Choroid plexus epithelial cell (primary cell): ENCODE measurements around the gene ZNF503.
A peak's percentile ranks its signal among the peaks of the same experiment; 100 is the strongest.

Experiments
- DNase-seq: peaks from one replicate; pipeline ENCODE4 v3.0.0-alpha.2; 2010; ENCODE audit warnings: low read depth
- H3K4me3 ChIP-seq: 2 replicates; pipeline ENCODE4 v1.5.1; 2011; ENCODE audit warnings: low read depth, mild to moderate bottlenecking, control low read depth, low read length, moderate library complexity
- CTCF ChIP-seq: conservative IDR thresholded peaks from 2 replicates; pipeline ENCODE4 v1.5.1; 2011; ENCODE audit warnings: low read depth, mild to moderate bottlenecking, control low read depth, inconsistent platforms, low read length, moderate library complexity

ZNF503 gene

GRCh38 chr10:75402486-75403143 is 1.1 kb upstream of the ZNF503 start:
- TF ChIP-seq CTCF: no peak
- H3K4me3 ChIP-seq: peak overlapping the region; percentile 79
- no peak for DNase-seq

- TF ChIP-seq CTCF: no peak
- DNase-seq: no peak
- peak overlapping the region; percentile 79 for H3K4me3 ChIP-seq
Observed at GRCh38 chr10:75400771-75401568, 594 bp downstream of the ZNF503 start.

- DNase-seq: peak; percentile 36
- peak overlapping the region; percentile 79 for H3K4me3 ChIP-seq
- no peak for TF ChIP-seq CTCF
Observed at GRCh38 chr10:75400163-75400770, 1.3 kb downstream of the ZNF503 start.

- peak; percentile 81 for DNase-seq
- TF ChIP-seq CTCF: peak; percentile 63
- peak overlapping the region; percentile 79 for H3K4me3 ChIP-seq
Observed at GRCh38 chr10:75399461-75400162, 2.0 kb downstream of the ZNF503 start.

- H3K4me3 ChIP-seq: peak overlapping the region; percentile 79
- no peak for DNase-seq
- TF ChIP-seq CTCF: no peak
Observed at GRCh38 chr10:75398692-75399460, 2.7 kb downstream of the ZNF503 start.

- H3K4me3 ChIP-seq: peak overlapping the region; percentile 79
- no peak for TF ChIP-seq CTCF
- DNase-seq: no peak
Observed at GRCh38 chr10:75398200-75398691, 3.3 kb downstream of the ZNF503 start.
